Measurements from ENCODE around the gene CDK6. TPM values are rescaled to one million over a fixed set of nuclear protein-coding genes. Genes with fewer than 3 reads are reported as not detected.

CDK6 gene
- total and polyA plus RNA-seq, 9 of the 15 experiments (the other 6 are each of a cell fraction or from before 2014, with no cell fraction given), result 7.6 to 109 (median 44.4) TPM

GRCh38 chr7:92823042-92823441 lies 13.3 kb downstream of the CDK6 start:
- no TSS peak for BruUV-seq (replicated peaks)
- H3K9me3 ChIP-seq (replicated peaks; ENCODE audit: control insufficient read depth, insufficient read depth, low read depth, low read length), result no peaks in the 10 kb centered on the region; the same call in 1 of the 2 replicates
- peaks cover 99% of the 10 kb centered on the region for H3K79me2 ChIP-seq (ENCODE audit: control insufficient read depth, insufficient read depth, low read length)
- no peaks in the 10 kb centered on the region for H3K27me3 ChIP-seq (ENCODE audit: control insufficient read depth in 2 of 2, insufficient read depth in 2 of 2, low read length in 2 of 2)
- ChIA-PET POLR2A (interaction anchor here (1.0 to 1.2 kb wide), 2 partner anchors 9 kb away, joined by 3 read pairs; no protein-coding TSS in a partner anchor), CTCF (ENCODE audit: low intra/inter-chr PET ratio) (interaction anchor here (0.6 kb wide), 1 partner anchor 227 kb away, joined by 3 read pairs; no protein-coding TSS in a partner anchor)
- H3K4me1 ChIP-seq (replicated peaks in 1 of 2; ENCODE audit: control insufficient read depth in 2 of 2, insufficient read depth in 2 of 2, low read length in 2 of 2), result 0 out of 5 replicates have a peak, but pooled peaks cover 0 to 4% of the 10 kb centered on the region in 2 experiments
- no peak overlapping the region for H3K9ac ChIP-seq (ENCODE audit: insufficient read depth in 1 of 2, low read depth in 2 of 2, low read length in 2 of 2)
- in situ Hi-C loops (cut with MboI), result no loop called here
- H2AFZ ChIP-seq (ENCODE audit: low read depth, low read length), result no peak overlapping the region
- no peaks in the 10 kb centered on the region for H3K9me1 ChIP-seq (ENCODE audit: control insufficient read depth, insufficient read depth, low read length)
- DNase-seq (ENCODE audit: extremely low read depth in 1 of 4, low spot score in 3 of 4) (no peak), FAIRE-seq (no peak), ATAC-seq (no peak)
- no peak overlapping the region for H3K4me3 ChIP-seq
- WGBS (ENCODE audit: insufficient coverage, low coverage, missing lambda C conversion rate), result 67% methylated on average over 1 of the region's 1 CpG
- peaks cover 22% of the 10 kb centered on the region; the same call in 2 of the 3 replicates for H3K36me3 ChIP-seq (ENCODE audit: control insufficient read depth, insufficient read depth, low read length)
- intact Hi-C loops (cut with micrococcal nuclease), result no loop called here
- no peak overlapping the region for H3K4me2 ChIP-seq (ENCODE audit: insufficient read depth, low read length)
- peaks cover 6% of the 10 kb centered on the region; the same call in 1 of the 2 replicates for H4K20me1 ChIP-seq (replicated peaks; ENCODE audit: control insufficient read depth, insufficient read depth, low read length)
- no peak overlapping the region for H3K27ac ChIP-seq (ENCODE audit: extremely low read depth, low read depth, low read length)
- TF ChIP-seq ZKSCAN3 (CRISPR knock-in tag; IDR thresholded peaks at IDR 0.05) (no peak), ZNF79 (CRISPR knock-in tag; IDR thresholded peaks at IDR 0.05; ENCODE audit: low read depth) (no peak), ETV5 (CRISPR knock-in tag; IDR thresholded peaks at IDR 0.05; ENCODE audit: low read depth) (no peak), HIVEP1 (CRISPR knock-in tag; IDR thresholded peaks at IDR 0.05) (no peak), SMARCB1 (IDR thresholded peaks at IDR 0.05; ENCODE audit: insufficient read length, low read depth) (no peak), MED1 (CRISPR knock-in tag; IDR thresholded peaks at IDR 0.05; ENCODE audit: borderline replicate concordance) (no peak), POLR2AphosphoS2 (IDR thresholded peaks at IDR 0.05; ENCODE audit: low read length) (no peak), DDX20 (tag; IDR thresholded peaks at IDR 0.05; ENCODE audit: low read depth) (no peak), PRMT5 (CRISPR knock-in tag; IDR thresholded peaks at IDR 0.05) (no peak), SNIP1 (IDR thresholded peaks at IDR 0.05; ENCODE audit: low read depth) (no peak), CUX1 (CRISPR knock-in tag; IDR thresholded peaks at IDR 0.05) (no peak)
- TF ChIP-seq, protein P1, sequence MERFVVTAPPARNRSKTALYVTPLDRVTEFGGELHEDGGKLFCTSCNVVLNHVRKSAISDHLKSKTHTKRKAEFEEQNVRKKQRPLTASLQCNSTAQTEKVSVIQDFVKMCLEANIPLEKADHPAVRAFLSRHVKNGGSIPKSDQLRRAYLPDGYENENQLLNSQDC (CRISPR knock-in tag; IDR thresholded peaks at IDR 0.05), result no peak
- TF ChIP-seq, protein P2, sequence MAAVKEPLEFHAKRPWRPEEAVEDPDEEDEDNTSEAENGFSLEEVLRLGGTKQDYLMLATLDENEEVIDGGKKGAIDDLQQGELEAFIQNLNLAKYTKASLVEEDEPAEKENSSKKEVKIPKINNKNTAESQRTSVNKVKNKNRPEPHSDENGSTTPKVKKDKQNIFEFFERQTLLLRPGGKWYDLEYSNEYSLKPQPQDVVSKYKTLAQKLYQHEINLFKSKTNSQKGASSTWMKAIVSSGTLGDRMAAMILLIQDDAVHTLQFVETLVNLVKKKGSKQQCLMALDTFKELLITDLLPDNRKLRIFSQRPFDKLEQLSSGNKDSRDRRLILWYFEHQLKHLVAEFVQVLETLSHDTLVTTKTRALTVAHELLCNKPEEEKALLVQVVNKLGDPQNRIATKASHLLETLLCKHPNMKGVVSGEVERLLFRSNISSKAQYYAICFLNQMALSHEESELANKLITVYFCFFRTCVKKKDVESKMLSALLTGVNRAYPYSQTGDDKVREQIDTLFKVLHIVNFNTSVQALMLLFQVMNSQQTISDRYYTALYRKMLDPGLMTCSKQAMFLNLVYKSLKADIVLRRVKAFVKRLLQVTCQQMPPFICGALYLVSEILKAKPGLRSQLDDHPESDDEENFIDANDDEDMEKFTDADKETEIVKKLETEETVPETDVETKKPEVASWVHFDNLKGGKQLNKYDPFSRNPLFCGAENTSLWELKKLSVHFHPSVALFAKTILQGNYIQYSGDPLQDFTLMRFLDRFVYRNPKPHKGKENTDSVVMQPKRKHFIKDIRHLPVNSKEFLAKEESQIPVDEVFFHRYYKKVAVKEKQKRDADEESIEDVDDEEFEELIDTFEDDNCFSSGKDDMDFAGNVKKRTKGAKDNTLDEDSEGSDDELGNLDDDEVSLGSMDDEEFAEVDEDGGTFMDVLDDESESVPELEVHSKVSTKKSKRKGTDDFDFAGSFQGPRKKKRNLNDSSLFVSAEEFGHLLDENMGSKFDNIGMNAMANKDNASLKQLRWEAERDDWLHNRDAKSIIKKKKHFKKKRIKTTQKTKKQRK (IDR thresholded peaks at IDR 0.05; ENCODE audit: borderline replicate concordance, low read depth, low read length), result no peak

Data from K562 (cell line).